Neuronal stem cell (in vitro differentiated cells): ENCODE results near the gene SLX9.

Experiments
- DNase-seq: peaks from one replicate; pipeline ENCODE4 v3.0.0-alpha.2; 2013; ENCODE audit warnings: low spot score
- H2AFZ ChIP-seq: one replicate; pipeline ENCODE4 v1.6.1; 2013; ENCODE audit warnings: mild to moderate bottlenecking, low read length, inconsistent platforms
- H2AK5ac ChIP-seq: 2 replicates; pipeline ENCODE4 v1.6.1; 2013; ENCODE audit warnings: low read depth, mild to moderate bottlenecking, inconsistent platforms, low read length, moderate library complexity, mixed read lengths
- H2BK120ac ChIP-seq: 2 replicates; pipeline ENCODE4 v1.6.1; 2013; ENCODE audit warnings: low read depth, mild to moderate bottlenecking, inconsistent platforms, low read length, moderate library complexity, mixed read lengths
- H2BK12ac ChIP-seq: one replicate; pipeline ENCODE4 v1.6.1; 2013; ENCODE audit warnings: low read length, inconsistent platforms
- H2BK15ac ChIP-seq: 2 replicates; pipeline ENCODE4 v1.6.1; 2013; ENCODE audit warnings: mild to moderate bottlenecking, low read length, inconsistent platforms, mixed read lengths
- H2BK5ac ChIP-seq: one replicate; pipeline ENCODE4 v1.6.1; 2013; ENCODE audit warnings: inconsistent platforms, mild to moderate bottlenecking, low read length, moderate library complexity
- H3K14ac ChIP-seq: one replicate; pipeline ENCODE4 v1.6.1; 2013; ENCODE audit warnings: low read length, inconsistent platforms
- H3K18ac ChIP-seq: 2 replicates; pipeline ENCODE4 v1.6.1; 2013; ENCODE audit warnings: low read length, inconsistent platforms
- H3K23ac ChIP-seq: 2 replicates; pipeline ENCODE4 v1.6.1; 2013; ENCODE audit warnings: low read depth, mild to moderate bottlenecking, mixed read lengths, low read length, inconsistent platforms; ENCODE audit not compliant: poor library complexity
- H3K27ac ChIP-seq: replicated peaks from 3 replicates; pipeline ENCODE4 v1.5.1; 2013; ENCODE audit warnings: low read length, inconsistent platforms
- H3K27me3 ChIP-seq, 3 experiments: 2 replicates each; pipeline ENCODE4 v1.6.1; 2013; ENCODE audit warnings: low read length in 3 of 3, mild to moderate bottlenecking in 2 of 3, inconsistent platforms in 1 of 3, low read depth in 1 of 3, mixed read lengths in 1 of 3, moderate library complexity in 1 of 3; ENCODE audit not compliant: control insufficient read depth in 3 of 3, insufficient read depth in 3 of 3
- H3K36me3 ChIP-seq, 2 donors: replicated peaks in 1 of 2; 2 replicates each; pipeline ENCODE4 v1.6.1; 2013; ENCODE audit warnings: low read length in 2 of 2; ENCODE audit not compliant: control insufficient read depth in 2 of 2, insufficient read depth in 2 of 2
- H3K4ac ChIP-seq: 2 replicates; pipeline ENCODE4 v1.6.1; 2013; ENCODE audit warnings: inconsistent platforms, mild to moderate bottlenecking, low read length, moderate library complexity
- H3K4me1 ChIP-seq, 2 donors: 1 replicate in 1 of 2; 2 replicates in 1 of 2; pipeline ENCODE4 v1.6.1; 2013; ENCODE audit warnings: low read length in 2 of 2, low read depth in 1 of 2; ENCODE audit not compliant: control insufficient read depth in 2 of 2, insufficient read depth in 1 of 2
- H3K4me2 ChIP-seq: one replicate; pipeline ENCODE4 v1.6.1; 2013; ENCODE audit warnings: mild to moderate bottlenecking, low read length, inconsistent platforms; ENCODE audit not compliant: insufficient read depth, poor library complexity, severe bottlenecking
- H3K4me3 ChIP-seq, 2 donors: 2 replicates each; pipeline ENCODE4 v1.5.1; 2013; ENCODE audit warnings: low read length in 2 of 2, mild to moderate bottlenecking in 2 of 2, inconsistent platforms in 1 of 2, moderate library complexity in 1 of 2
- H3K79me1 ChIP-seq: one replicate; pipeline ENCODE4 v1.6.1; 2013; ENCODE audit warnings: low read depth, mild to moderate bottlenecking, inconsistent platforms, low read length, moderate library complexity
- H3K9ac ChIP-seq: one replicate; pipeline ENCODE4 v1.6.1; 2013; ENCODE audit warnings: mild to moderate bottlenecking, low read depth, low read length, inconsistent platforms; ENCODE audit not compliant: poor library complexity
- H3K9me3 ChIP-seq, 2 donors: replicated peaks in 1 of 2; 2 replicates each; pipeline versions ENCODE3 to v1.6.1; 2013; ENCODE audit warnings: low read length in 2 of 2, mild to moderate bottlenecking in 2 of 2, inconsistent platforms in 1 of 2, low read depth in 1 of 2, mixed read lengths in 1 of 2, moderate library complexity in 1 of 2; ENCODE audit not compliant: control insufficient read depth in 2 of 2, insufficient read depth in 1 of 2
- H4K8ac ChIP-seq: one replicate; pipeline ENCODE4 v1.6.1; 2013; ENCODE audit warnings: low read depth, mild to moderate bottlenecking, inconsistent platforms, low read length, moderate library complexity
- H4K91ac ChIP-seq: one replicate; pipeline ENCODE4 v1.6.1; 2013; ENCODE audit warnings: low read length, low read depth, mild to moderate bottlenecking, inconsistent platforms; ENCODE audit not compliant: poor library complexity
- WGBS, 2 donors: extraction: QIAGEN DNeasy Blood & Tissue Kit; methylation state at CpG; one replicate each; pipeline ENCODE4 v1.1.7; 2013; ENCODE audit warnings: missing lambda C conversion rate in 2 of 2, mixed read lengths in 1 of 2; ENCODE audit not compliant: insufficient read length in 2 of 2, insufficient replicate concordance in 1 of 2; ENCODE audit errors: extremely low coverage in 2 of 2; 5-methylcytosine and 5-hydroxymethylcytosine counted together

SLX9 gene

DNA sequence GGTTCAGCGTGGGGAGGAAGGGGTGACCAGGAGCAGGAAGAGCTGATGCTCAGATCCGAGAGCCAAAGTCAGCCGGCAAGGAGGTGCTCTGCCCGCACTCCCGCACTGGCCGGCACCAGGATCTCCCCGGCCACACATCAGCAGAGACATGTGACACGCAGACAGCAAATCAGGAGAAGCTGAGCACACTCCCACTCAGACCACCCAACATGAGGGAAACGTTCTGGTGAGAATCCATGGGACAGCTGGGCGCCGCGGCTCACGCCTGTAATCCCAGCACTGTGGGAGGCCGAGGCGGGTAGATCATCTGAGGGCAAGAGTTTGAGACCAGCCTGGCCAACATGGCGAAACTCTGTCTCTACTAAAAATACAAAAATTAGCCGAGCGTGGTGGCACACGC is 47.7 kb upstream of the SLX9 start:
- Histone ChIP-seq H3K4me3 (no peak overlapping the region), H3K27me3 (peaks cover 0 to 47% (median 0%) of the 10 kb centered on the region in 3 experiments), H3K23ac (peak overlapping the region; percentile 85), H2BK120ac (no peak overlapping the region), H4K8ac (no peak overlapping the region), H3K79me1 (peaks cover 5% of the 10 kb centered on the region), H2BK15ac (peak overlapping the region; percentile 46), H3K4me1 (peaks cover 0 to 2% of the 10 kb centered on the region in 2 donors), H3K4me2 (no peak overlapping the region), H3K9ac (no peak overlapping the region), H3K9me3 (peaks cover 0 to 3% of the 10 kb centered on the region in 2 donors), H2BK12ac (no peak overlapping the region), H2BK5ac (no peak overlapping the region), H3K27ac (no peak overlapping the region), H3K14ac (no peak overlapping the region), H3K18ac (no peak overlapping the region), H2AK5ac (no peak overlapping the region), H3K4ac (no peak overlapping the region), H4K91ac (no peak overlapping the region), H2AFZ (no peak overlapping the region), H3K36me3 (no peaks in the 10 kb centered on the region)
- no peak for DNase-seq
- WGBS, 2 donors = no CpG with 5 or more reads among the region's 19 CpGs

GRCh38 chr21:44892536-44893277 is 47.1 kb upstream of the SLX9 start:
- peak overlapping the region; percentile 91 for H2AK5ac ChIP-seq
- H4K8ac ChIP-seq = no peak overlapping the region
- peaks cover 0 to 6% of the 10 kb centered on the region in 2 donors for H3K4me1 ChIP-seq
- no peak overlapping the region for H4K91ac ChIP-seq
- peak overlapping the region; percentile 52 for H2AFZ ChIP-seq
- peaks cover 5% of the 10 kb centered on the region for H3K79me1 ChIP-seq
- H3K18ac ChIP-seq = peak overlapping the region; percentile 80
- no peak overlapping the region for H3K4me2 ChIP-seq
- H3K4ac ChIP-seq = peak overlapping the region; percentile 66
- peak overlapping the region; percentile 94 for H2BK15ac ChIP-seq
- DNase-seq = peak; percentile 41
- no peaks in the 10 kb centered on the region for H3K36me3 ChIP-seq
- no peak overlapping the region for H3K9ac ChIP-seq
- peak overlapping the region; percentile 95 for H3K23ac ChIP-seq
- peaks cover 0 to 3% of the 10 kb centered on the region in 2 donors for H3K9me3 ChIP-seq
- no peak overlapping the region for H2BK120ac ChIP-seq
- H2BK12ac ChIP-seq = peak overlapping the region; percentile 73
- no peak overlapping the region for H3K27ac ChIP-seq
- H3K4me3 ChIP-seq = no peak overlapping the region
- peaks cover 0 to 43% (median 0%) of the 10 kb centered on the region in 3 experiments for H3K27me3 ChIP-seq
- H2BK5ac ChIP-seq = peak overlapping the region; percentile 48
- H3K14ac ChIP-seq = peak overlapping the region; percentile 97
- no CpG with 5 or more reads among the region's 15 CpGs for WGBS, 2 donors

- Histone ChIP-seq H4K91ac (no peak overlapping the region), H2BK12ac (peak overlapping the region; percentile 73), H2BK120ac (no peak overlapping the region), H3K9ac (peak overlapping the region; percentile 12), H2BK5ac (peak overlapping the region; percentile 48), H3K36me3 (no peaks in the 10 kb centered on the region), H3K79me1 (peaks cover 5% of the 10 kb centered on the region), H3K27me3 (peaks cover 0 to 43% (median 0%) of the 10 kb centered on the region in 3 experiments), H4K8ac (no peak overlapping the region), H3K4ac (peak overlapping the region; percentile 66), H2AFZ (peak overlapping the region; percentile 52), H3K14ac (peak overlapping the region; percentile 97), H2BK15ac (peak overlapping the region; percentile 94), H3K18ac (peak overlapping the region; percentile 80), H3K4me1 (peaks cover 0 to 10% of the 10 kb centered on the region in 2 donors), H3K4me3 (no peak overlapping the region), H3K23ac (peak overlapping the region; percentile 95), H3K27ac (no peak overlapping the region), H2AK5ac (peak overlapping the region; percentile 91), H3K4me2 (no peak overlapping the region), H3K9me3 (peaks cover 0 to 3% of the 10 kb centered on the region in 2 donors)
- no peak for DNase-seq
- no CpG with 5 or more reads among the region's 7 CpGs for WGBS, 2 donors
These were observed 46.6 kb upstream of the SLX9 start for GRCh38 chr21:44893278-44893556.

- H3K23ac ChIP-seq = no peak overlapping the region
- H2AFZ ChIP-seq = no peak overlapping the region
- no peak overlapping the region for H2BK15ac ChIP-seq
- no peak overlapping the region for H2BK12ac ChIP-seq
- no peak overlapping the region for H3K9ac ChIP-seq
- no peak overlapping the region for H3K14ac ChIP-seq
- H3K9me3 ChIP-seq = peaks cover 0 to 3% of the 10 kb centered on the region in 2 donors
- H2BK5ac ChIP-seq = peak overlapping the region; percentile 48
- H3K27me3 ChIP-seq = peaks cover 0 to 52% (median 0%) of the 10 kb centered on the region in 3 experiments
- no peak overlapping the region for H3K4me2 ChIP-seq
- no peak for DNase-seq
- WGBS, 2 donors = no CpG with 5 or more reads among the region's 15 CpGs
- H3K36me3 ChIP-seq = no peaks in the 10 kb centered on the region
- peak overlapping the region; percentile 8 for H2AK5ac ChIP-seq
- no peak overlapping the region for H3K4ac ChIP-seq
- H3K4me1 ChIP-seq = peaks cover 0 to 10% of the 10 kb centered on the region in 2 donors
- H3K4me3 ChIP-seq = no peak overlapping the region
- H4K91ac ChIP-seq = no peak overlapping the region
- H2BK120ac ChIP-seq = no peak overlapping the region
- H3K79me1 ChIP-seq = peaks cover 4% of the 10 kb centered on the region
- H3K18ac ChIP-seq = no peak overlapping the region
- H3K27ac ChIP-seq = no peak overlapping the region
- H4K8ac ChIP-seq = no peak overlapping the region
These were observed 45.7 kb upstream of the SLX9 start for GRCh38 chr21:44893948-44894656.
